Femur (tissue), 1 donor: ENCODE results near the gene NAT10.

Source experiments
- DNase-seq: peaks from one replicate; pipeline ENCODE4 v3.0.0-alpha.2; 2017

Gene NAT10

DNA sequence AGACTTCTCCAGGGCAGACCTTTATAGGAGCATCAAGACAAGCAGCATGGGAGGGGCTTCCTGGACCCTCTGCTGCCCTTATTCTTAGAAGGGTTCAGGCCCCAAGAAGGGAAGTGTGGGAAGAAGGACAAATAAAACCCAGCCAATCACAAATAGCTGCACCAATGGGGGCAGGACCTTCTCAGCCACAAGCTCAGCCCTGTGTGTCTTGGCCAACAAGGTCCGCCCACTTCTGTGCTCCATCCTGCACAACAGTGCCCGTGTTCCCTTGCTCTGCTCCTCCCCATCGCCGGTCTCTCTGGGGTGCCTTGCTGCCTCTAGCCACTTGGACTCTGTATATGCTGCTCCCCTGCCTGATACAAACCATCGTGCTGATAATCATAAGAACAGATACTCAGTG lies 86.1 kb downstream of the NAT10 start:
- no peak for DNase-seq

DNA sequence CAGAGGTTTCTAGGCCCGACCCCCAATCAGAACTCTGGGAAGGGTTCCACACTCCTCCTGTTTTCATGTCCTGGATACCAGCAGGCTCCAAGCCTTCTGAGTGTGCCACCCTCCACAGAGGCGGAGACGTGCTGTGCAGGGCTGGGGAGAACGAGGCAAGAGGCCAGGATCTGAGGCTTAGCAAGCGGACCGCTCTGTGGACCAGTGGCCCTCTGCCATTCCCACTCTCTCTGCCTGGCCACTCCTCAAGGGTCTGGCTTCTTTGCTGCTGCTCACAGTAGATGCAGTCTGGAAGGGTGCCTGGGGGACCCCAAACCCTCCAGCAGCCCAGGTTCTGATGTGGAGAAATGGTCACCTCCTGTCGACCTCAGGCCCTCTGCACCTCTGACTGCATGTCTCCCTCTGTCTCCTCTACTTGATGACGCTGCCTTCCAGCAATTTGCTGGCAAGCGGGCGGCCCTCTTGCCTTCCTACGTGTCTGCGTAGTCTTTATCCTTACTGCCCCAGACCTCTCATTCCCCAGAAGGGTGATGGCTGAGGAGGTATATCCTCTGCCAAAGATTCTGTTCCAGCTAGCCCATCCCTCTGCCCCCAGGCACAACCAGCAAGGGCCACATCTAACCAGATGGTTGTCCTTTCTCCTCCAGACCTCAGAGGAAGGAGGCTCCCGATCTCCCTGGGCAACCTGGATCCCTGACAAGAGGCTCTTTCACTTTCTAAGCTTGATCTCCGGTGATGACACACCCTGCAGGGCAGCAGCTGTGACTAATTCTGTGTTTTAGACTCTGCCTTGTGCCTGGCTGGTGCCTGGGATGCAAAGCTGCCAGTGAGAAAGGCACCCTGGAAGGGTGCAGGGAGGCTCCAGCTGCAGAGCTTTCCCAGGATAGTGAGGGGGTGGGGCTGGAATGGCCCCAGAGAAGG lies 87.3 kb downstream of the NAT10 start:
- DNase-seq: peak; percentile 74

DNA sequence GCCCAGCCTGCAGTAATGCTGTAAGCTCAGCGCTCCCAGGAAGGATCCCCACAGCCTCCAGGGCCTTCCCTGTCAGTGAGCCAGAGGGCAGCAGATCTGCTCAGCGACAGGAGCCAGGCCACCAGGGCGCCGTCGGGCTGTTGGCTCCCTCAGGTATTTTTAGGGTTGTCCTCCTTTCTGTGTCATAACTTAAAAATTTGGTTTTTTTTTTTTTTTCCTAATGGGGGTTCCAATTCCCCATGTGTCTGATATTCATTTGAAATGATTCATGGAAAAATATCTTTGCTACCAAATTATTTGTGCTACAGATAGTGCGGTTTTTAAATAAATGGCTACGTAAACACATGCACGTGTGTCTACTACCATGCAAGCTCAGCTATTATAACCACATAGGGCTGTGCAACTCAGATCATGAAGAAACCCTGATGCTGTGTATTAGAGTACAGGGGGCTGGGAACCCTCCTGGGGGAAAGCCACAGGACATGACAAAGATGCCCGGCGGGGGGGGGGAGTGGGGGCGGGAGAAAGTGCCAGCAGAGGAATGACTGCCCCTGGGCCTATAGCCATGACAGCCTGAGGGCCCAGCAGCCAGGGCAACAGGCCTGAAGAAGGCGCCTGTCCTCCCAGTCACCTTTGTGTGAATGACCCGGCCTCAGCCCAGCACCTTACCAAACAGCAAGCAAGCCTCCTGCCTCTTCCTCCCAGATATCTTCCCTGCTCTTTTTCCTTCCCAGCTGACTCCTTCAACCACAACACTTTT lies 89.3 kb downstream of the NAT10 start:
- DNase-seq: no peak
